Superior temporal gyrus (tissue), 1 donor: ENCODE measurements around the gene XDH.

ENCODE experiments used
- DNase-seq: peaks from one replicate; pipeline ENCODE4 v3.0.0-alpha.2; 2016; ENCODE audit errors: extremely low spot score

Gene XDH

DNA sequence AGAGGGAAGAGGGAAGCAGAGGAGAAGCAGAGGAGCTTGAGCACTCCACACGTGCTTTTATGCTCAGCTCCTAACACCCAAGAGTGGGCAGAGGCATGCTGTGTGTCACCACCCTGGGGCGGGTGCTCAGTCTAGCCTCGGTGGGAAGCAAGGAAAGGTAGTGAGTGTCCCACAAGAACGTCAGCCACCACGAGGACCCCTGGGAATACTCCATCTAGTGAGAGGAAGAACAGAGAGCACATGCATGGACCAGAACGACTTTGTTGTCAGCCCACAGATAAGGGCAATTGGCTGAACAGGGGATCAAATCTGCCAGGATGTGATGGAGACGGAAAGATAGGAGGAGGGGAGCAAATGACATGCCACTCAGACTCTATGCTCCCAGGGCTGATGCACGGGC lies 83.4 kb downstream of the XDH start:
- no peak for DNase-seq

DNA sequence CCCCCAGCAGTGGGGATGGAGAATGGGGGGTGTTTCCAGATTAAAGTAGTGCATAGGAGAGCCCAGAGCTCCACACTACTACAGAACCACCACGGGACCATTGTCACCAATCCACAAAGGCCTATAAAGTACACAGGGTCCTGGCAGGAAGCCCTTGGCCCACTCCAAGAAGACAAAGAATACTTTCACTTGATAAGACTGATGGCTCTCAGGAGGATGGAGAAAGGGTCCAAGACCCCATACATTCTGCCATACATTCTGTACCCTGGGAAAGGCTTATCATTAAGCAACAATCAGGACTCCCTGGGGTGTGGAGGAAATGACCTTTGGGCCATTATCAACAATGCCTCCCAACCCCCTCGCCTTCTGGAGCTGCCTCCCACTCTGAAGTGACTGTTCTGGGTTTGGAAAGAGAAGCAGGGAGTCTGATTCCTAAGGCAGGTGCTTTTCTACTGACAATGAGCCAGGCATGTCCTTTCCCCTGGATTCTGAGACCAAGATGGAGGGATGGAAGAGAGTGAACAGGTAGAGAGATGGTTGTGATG lies 85.4 kb downstream of the XDH start:
- no peak for DNase-seq

DNA sequence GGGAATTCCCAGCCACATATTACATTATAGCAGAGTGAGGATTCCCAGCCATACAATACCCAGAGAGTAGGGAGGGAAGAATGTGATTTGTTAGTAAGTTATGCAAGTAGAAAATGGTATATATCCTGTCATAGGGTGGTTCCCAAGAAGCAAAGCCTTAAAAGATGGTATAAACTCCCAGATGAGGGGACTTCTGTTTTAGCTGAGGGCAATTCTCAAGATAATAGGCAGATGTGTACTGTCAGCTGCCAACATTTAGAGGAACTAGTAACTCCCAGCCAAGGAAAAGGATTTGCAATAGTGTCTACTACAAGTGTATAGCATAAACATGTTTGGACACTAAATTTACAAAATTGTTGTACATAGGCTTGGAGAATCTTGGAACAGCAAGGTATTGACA lies 86.5 kb downstream of the XDH start:
- DNase-seq: no peak

DNA sequence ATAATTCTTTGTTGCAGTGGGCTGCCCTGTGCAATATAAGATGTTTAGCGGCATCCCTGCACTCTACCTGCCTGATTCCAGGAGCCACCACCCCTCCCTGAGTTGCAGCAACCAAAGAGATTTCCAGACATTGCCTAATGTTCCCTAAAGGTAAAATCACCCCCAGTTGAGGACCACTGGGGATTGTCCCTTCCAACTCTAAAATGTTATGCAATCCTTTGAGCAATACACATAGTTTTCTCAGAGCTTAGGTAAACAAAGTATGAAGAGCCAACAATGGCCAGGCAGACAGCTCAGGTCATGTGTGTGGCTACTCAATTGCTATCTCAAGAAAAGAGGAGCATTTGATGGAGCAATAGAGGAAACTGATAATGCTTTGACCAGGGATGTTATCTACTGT lies 87.0 kb downstream of the XDH start:
- no peak for DNase-seq

DNA sequence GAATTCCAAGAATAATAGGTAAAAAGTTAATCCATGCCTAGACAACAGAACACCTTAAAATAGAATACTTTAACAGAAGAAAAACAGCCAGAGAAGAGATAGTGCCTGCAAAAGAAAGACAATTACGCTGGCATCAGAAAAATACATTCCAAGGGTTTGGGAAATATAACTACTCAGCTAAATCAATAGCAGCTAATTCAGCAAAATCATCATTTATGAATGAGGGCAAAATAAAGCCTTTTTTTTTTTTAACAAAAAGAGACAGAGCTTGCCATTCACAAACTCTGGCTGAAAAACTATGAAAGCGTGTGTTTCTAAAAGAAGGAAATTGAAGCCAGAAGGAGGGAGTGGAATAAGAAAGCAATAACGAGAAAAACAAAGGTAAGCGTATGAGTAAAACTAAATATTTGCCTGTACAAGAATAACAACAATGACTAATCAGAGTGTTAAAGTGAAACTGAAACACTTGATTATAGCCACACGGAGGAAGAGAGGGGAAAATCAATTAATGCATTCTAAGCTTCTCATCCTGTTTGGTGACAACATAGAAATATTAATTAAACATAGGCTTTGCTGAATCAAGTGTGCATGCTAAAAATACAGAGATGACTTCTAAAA lies 90.4 kb downstream of the XDH start:
- no peak for DNase-seq

DNA sequence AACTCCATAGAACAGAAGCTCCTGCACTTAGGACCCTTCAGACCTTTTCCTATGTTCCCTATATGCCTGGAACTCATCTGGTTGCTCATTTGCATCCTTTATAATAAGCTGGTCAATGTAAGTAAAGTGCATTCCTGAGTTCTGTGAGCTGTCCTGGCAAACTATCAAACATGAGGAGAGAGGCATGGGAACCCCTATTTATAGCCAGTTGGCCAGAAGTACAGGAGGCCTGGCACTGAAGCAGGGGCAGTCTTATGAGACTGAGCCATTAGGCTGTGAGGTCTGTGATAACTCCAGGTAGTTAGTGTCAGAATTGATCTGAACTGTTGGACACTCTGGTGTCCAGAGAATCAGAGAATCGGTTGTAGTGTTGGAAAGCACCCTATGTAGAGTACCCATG lies 92.2 kb downstream of the XDH start:
- no peak for DNase-seq

DNA sequence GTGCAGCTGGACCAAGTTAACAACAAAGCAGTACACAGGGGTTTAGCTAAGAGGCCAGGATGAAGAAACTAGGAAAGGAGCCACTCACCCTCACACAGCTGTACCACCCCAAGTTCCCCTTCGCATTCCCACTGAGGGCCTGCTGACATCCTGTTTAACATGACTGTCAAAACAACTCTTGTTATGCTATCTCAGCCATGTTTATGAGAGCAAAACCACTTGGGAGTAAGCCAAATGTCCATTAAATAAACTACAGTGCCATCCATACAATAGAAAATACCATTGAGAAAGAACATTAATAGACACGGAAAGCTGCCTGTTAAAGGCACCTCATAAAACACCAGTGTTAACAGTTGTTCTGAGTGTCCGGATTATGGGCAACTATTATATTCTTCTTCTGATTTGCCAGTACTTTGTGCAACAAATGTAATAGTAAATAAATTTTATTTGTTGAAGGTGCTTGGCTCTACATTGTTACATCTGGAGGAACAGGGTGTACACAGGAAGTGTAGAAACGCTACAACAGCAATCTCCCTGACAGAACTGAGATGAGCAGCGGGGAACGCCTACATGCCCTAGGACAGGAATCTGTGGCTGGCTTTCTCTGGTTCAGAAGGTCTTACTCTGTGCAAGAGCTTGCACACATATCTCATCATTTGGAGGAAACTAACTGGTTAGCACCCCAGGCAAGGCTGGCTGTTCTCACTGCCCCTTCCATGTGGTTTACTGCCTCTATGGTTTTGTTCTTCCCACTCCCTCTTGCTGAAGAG lies 95.0 kb downstream of the XDH start:
- DNase-seq: no peak

DNA sequence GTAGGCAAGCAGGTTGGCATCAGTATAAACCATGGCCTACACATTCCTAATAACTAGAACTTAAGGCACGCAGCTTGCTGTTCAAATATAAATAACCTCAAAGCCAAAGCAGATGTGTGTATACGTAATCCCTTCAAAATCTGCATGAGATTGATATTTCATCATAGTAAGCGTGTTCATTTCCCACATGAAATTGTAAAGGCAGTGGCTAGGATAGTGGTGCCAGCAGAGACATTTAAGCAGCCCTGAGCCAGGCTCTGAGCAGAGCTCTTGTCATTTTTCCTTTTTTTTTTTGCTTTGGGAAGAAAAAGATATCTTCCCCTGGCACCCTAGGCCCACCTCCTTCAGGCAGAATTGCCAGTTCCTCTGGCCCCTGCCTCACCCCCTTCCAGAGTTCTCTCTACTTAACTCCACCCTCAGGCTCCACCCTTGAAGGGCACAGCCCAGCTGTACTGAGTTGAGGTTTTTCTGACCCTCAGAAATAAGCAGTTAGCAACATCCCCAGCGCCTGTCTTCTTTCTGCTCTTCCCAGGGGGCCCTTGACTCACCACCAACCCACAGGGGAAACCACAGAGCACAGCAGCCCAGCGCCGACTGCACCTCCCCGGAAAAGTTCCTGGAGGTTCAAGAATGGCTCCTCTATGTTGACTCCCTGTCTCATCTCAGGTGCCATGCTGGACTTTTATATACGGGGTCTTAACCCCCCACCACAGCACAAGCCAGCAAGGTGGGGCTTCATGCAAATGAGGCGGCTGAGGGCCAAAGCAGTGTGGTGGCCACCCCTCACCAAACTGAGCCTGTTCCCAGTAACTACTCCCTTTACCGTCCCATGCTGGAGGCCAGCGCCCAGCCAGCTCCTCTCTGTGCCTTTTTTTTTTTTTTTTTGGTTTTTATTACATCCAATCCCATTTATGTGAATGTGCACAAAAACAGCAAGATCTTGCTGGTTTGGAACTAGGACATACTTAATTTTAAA lies 95.9 kb downstream of the XDH start:
- no peak for DNase-seq

DNA sequence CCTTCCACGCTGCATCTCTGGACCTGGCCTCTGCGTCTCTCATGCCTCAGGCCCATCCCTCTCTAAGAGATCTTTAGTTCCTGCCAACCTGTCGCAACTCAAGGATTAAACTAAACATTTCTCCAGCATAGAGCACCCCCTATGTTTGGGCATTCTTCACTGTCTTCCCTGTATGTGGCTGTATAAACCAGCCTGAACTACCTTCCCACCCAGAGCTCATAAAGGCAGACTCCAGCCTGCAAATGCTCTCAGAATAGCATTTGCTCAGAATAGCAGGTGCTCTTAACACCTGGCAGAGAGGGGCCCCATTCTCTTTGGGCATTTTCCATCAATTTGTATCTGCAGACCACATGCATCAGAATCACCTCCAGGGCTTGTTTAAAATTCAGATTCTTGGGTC lies 97.1 kb downstream of the XDH start:
- DNase-seq: no peak

DNA sequence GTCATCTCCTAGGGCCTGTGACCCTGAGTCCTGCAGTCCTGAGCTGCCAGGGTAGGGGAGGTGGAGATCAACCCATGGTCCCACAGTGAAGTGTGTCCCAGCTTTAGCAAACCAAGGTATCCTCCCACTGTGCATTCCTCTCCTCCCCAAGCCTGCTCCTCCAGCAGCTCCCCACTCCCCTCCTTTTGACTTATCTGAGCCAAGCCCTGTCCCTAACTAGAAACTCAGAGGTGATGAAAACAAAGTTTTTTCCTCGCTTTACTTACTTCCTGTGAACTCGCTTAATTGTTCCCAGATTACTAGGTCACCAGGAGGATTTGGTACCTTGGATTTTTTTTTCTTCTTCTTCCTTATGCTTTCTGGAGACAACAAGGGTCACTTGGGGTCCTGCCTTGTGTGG lies 99.8 kb downstream of the XDH start:
- DNase-seq: no peak

DNA sequence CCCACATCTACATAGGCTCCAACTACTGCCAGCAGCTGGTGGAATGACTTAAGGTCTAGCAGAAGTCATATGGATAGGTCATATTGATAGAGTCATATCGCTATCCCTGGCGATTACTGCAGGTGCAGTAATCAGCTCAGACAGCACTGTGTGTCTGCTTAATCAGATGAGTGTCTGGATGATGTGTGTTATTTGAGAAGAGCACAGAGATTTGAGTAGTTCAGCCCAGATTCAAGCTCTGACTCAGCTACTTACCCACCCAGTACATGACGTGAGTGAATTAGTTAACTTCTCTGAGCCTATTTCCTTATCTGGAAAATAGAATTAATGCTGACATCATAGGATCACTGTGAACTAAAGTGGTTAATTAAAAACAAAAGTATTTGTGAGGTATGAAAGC lies 101.6 kb downstream of the XDH start:
- DNase-seq: no peak

DNA sequence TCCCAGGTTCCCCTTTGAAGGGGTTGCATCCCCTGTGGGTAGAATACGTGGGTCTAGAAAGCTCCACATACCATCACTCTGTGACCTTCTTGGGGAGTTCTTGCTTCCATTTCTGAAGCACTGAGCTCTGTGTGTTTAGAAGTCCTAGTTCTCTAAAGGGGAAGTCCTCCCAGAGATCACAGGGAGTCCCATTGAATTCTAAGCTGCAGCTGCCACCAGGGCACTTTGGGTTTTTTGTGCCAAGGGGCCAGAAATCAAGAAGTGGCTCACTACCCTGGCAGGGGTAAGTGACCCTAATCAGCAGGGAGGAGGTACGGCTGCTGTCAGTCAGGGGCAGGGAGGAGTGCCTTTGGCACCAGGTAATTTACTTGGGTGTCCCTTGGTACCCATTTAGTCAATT lies 109.7 kb downstream of the XDH start:
- no peak for DNase-seq

DNA sequence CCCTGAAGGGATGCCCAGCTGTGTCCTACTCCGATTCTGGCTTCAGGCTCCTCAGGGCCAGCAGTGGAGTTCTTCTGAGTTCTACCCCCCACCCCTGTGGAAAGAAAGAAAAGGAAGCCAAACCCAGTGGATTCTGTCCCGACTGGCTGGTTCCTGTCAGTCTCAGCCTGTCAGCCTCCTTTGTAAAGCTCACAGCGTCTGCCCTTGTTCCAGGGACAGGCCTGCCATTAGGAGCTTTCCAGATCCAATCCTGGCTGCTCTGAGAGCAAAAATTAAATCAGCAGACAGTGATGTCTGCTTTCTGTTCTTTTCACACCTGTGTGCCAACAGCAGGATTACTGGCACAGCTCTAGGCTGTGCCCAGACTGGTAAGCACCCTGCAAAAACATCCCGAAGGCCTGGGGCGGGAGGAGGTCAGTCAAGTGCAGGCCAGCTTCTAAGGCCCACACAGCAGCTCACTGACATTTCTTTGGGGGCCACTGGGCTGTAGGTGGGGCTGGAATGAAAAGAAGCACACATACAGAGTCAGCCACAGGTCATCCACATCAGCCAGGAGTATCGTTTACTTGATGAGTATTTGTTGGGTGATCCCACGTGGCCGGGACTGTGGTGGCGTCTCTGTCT lies 111.5 kb downstream of the XDH start:
- DNase-seq: no peak

DNA sequence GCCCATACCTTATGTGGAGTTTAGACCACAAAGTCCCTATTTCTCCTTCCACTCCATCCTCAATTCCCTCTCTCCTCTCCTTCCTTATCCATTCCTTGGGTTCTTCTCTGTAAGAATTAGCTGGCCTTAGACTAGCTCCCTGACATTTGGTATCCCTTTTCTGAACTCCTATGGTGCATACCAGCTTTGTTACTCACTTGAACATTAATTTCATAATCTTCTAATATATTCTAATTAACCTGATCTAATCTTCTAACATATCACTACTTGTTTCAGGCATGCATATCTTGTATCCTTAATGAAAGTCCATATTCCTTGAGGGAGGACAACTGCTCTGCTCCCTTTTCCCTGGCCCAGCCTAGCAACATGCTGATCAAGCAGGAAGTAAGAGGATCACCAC lies 114.2 kb downstream of the XDH start:
- DNase-seq: no peak

DNA sequence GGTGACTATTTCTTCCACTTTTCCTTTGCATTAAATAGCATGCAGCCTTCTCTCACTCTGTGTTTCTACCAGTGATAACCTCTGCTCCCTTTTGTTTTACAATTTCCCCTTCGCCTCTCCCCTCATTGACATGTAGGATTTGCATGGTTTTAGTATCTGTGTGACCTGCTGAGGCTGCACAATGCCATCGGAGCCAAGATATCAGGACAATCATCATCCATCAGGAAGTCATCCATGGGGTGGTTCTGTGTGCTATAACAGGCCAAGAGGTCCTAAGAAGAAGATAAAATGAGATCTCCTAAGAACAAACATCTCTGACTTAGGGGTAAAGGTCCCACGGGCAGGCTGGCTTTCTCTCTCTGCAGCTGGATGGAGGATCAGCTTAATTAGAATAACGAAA lies 115.0 kb downstream of the XDH start:
- no peak for DNase-seq

DNA sequence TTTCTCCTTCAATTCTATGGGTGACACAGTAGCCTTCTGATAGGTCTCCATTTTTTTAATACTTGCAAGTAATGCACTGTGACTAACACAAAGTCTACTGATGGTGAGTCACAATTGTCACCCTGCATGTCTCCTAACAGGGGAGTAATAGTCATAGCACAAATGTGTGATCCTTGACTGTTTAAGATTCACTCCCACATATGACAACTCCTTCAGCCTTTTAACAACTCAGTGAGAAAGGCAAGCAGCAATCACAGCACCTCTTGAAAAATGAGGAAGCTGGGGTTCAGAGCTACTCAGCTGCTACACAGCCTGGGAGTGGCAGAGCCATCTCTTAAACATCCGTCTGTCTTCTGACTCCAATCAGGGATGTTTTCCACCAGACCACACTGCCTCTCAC lies 116.8 kb downstream of the XDH start:
- DNase-seq: peak; percentile 64

DNA sequence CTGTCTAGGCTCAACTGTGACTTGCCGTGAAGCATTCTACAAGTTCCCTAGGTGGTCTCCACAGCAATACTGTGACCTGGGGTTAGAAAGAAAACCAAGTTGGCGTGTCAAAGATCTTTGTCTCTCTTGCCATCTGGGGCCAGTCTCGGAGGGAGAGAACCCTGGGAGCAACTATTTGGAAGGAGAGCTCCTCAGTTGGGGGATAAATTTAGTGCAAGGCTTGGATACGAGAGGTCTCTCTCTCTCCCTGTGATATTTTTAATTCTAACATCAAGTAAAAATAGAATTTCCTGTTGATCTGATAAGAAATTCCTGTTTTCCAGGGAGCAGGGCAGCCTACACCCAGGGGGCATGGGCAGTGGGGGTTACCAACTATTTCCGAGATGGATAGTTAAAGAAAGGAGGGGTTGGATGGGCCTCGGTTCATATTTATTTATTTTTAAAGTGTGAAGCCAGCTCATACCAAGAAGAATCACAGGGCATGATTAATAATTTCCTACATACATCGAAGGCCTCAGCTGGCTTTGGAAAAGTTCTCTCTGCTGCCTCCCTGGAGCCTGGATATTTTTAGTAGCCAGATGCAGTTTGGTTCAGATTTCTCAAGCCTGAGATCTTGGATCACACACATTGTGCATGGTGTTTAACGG lies 117.8 kb downstream of the XDH start:
- no peak for DNase-seq

DNA sequence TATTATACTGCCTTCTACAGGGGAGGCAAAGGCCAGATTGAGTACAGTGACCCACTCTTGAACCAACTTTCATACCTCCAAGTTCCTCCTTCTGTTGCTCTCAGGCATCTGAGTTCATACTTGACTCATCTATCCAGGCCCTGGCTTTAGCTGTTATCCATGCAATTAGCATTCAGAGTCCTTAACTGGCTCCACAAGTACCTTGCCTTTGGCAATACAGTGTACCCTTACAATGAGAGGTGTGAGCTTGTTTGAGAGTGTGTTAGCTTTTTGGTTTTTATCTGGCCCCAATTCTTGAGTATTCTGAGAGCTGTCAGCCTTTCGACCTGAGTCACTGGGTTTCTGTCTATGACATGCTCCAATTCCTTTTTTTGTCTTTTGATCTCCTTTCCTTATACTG lies 120.3 kb downstream of the XDH start:
- no peak for DNase-seq

DNA sequence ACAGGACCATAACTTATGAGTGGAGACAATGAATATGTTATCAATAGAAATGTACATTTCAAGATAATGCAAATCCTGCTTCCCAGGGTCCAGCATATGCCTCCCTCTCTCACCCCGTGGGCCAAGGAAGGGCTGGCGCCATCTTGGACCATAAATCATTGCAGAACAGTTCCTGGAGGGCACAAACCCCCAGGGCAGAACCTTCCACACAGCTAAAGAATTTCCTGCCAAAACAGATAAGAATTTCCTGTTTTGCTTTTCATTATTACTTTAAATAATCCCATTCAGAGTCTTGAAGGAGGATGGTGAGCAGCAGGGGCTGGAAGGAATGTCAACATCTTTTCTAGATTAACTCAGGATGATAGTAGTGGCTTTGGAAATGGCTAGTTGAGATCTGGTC lies 126.9 kb downstream of the XDH start:
- no peak for DNase-seq

DNA sequence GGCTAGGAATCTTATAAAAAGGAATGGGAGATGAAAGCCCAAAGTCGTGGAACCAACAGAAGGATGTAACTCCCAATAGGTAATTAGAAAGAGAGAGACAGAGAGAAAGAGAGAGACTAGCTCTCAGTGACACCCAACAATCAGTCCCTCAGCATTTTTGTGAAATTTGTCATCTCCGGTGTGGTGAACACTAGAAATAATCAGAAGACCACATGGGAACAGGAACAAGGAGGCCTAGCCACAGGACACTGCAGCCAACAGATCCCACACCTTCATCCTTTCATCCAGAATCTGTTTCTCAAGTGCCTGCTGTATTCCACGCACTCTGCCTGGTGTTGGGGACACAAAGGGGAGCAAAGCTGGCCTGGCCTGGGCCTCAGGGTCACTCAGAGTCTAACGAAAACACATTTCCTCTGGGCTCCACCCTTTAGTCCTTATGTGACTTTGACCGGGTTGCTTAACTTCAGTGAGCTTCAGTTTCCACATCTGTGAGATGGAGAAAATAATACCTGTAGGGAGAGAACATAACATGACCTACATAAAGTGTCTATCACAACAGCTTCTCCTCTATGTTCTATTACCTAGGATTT lies 127.5 kb downstream of the XDH start:
- no peak for DNase-seq

DNA sequence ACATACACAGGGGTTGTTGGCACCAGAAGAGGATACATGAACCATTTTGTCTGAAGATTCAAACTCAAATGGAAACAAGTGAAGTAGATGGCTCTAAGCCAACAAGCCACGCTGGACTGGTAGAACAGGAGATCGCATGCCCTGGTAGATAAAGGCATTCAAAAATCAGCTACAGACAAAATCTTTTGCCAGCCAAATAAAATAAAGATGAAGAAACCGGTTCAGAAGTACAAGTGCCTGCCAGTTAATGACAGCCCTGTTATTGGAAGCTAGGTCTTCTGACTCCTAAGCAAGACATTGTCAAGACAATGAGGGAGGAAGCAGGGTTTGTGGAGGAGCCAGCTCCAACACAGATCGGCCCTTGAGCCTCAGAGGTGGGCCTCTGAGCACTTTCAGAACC lies 128.3 kb downstream of the XDH start:
- no peak for DNase-seq
